Gastroesophageal sphincter (tissue), 4 donors: ENCODE data around the gene ASB12. TPM values are rescaled to one million over a fixed set of nuclear protein-coding genes. Genes with fewer than 3 reads are reported as not detected.

Experiments
- ATAC-seq: fragments of 150-250 bp; one replicate; pipeline ENCODE4 v1.9.1; 2016; ENCODE audit warnings: mild to moderate bottlenecking, moderate library complexity
- H3K27ac ChIP-seq, 4 donors: fragments of 200-600 bp; sonication (generic) in 3 of 4; 1 replicate in 3 of 4; 2 replicates in 1 of 4; pipeline ENCODE4 v1.5.1; 2016 to 2019
- H3K27me3 ChIP-seq: fragments of 200-600 bp; sonication (generic); one replicate; pipeline ENCODE4 v1.5.1; 2019
- H3K36me3 ChIP-seq, 2 donors: fragments of 200-600 bp; sonication (generic); one replicate each; pipeline ENCODE4 v1.5.1; 2019; ENCODE audit warnings: control low read depth in 1 of 2
- H3K4me1 ChIP-seq, 3 donors: fragments of 200-600 bp; sonication (generic); 1 replicate in 2 of 3; 2 replicates in 1 of 3; pipeline ENCODE4 v1.5.1; 2016 to 2019; ENCODE audit warnings: control low read depth in 2 of 3
- H3K4me3 ChIP-seq, 2 donors: fragments of 200-600 bp; sonication (generic); one replicate each; pipeline ENCODE4 v1.5.1; 2019; ENCODE audit warnings: mild to moderate bottlenecking in 1 of 2, moderate library complexity in 1 of 2
- H3K9me3 ChIP-seq, 3 donors: fragments of 200-600 bp; sonication (generic); one replicate each; pipeline ENCODE4 v1.5.1; 2017 to 2019; ENCODE audit warnings: control low read depth in 2 of 3
- EP300 ChIP-seq: sonication (generic); formaldehyde crosslinking; IDR thresholded peaks from one replicate; pipeline ENCODE4 v1.6.1; 2017; ENCODE audit warnings: antibody characterized with exemption, mild to moderate bottlenecking
- POLR2A ChIP-seq, 2 donors: fragments of 450-650 bp; IDR thresholded peaks; one replicate each; pipeline ENCODE4 v1.6.1; 2017; ENCODE audit warnings: antibody characterized with exemption in 2 of 2, mild to moderate bottlenecking in 2 of 2, moderate library complexity in 1 of 2
- POLR2AphosphoS5 ChIP-seq: sonication (generic); formaldehyde crosslinking; IDR thresholded peaks from one replicate; pipeline ENCODE4 v1.6.1; 2017; ENCODE audit warnings: antibody characterized with exemption
- WGBS, 2 donors: methylation state at CpG; one replicate each; pipeline ENCODE4 v1.1.5; 2018; ENCODE audit warnings: low coverage in 1 of 2; 5-methylcytosine and 5-hydroxymethylcytosine counted together
- total RNA-seq, 4 donors: library from RNA; depleted of rRNA; stranded (reverse); fragments of >200 nt; gene quantifications; one replicate each; pipeline ENCODE4 v1.1.0, GENCODE V29; 2016
- TF ChIP-seq, protein P1 (sequence below), 4 experiments: fragments of 200-600 bp in 2 of 4; fragments of 450-650 bp in 2 of 4; sonication (generic) in 1 of 4; IDR thresholded peaks; one replicate each; pipeline ENCODE4 v1.5.1; 2017 to 2019; ENCODE audit warnings: antibody characterized with exemption in 4 of 4, mild to moderate bottlenecking in 2 of 4, moderate library complexity in 2 of 4

Gene ASB12
- total RNA-seq, 4 donors from 2014 or later: not detected

DNA sequence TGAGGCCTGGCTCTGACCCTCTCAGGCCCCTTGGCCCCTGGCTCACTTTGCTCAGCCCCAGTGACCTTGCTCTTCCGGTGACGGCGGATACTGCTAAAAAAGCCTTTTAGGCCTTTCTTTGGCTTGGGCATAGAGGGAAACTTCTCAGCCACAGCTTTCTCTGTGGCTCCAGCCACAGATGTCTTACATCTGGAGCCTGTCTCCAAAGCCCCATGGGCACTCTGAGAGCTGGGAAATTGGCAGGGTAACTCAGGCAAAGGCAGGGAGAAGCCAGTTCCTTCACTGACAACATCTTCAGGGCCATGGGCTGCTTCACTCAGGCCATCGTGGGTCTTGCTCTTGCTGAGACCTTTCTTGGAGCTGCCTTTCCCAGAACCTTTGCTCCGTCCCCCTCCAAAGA lies 37.7 kb downstream of the ASB12 start:
- WGBS, 2 donors: 93% methylated on average over 3 of the region's 5 CpGs; no CpG with 5 or more reads in 1 of the 2 donors

DNA sequence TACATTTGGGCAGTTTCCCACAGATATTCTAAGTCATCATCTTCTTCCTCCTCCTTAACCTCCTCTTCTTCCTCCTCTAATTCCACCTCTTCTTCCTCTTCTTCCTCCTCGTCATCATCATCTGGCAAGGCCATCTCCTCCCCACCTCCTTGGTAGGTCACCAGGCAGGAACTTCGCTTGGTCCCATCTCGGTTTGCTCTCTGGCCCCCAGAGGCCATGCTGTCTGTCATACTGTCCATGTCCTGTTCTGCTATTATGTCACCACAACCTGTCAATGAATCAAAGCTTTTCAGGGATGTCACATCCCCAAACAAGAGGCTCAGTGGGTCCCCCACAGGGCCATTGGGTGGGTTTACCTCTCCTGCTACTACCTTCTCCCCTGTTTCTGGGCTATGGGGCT lies 38.4 kb downstream of the ASB12 start:
- Histone ChIP-seq H3K27me3 (no peaks in the 10 kb centered on the region), H3K4me3 (no peak overlapping the region), H3K4me1 (no peaks in the 10 kb centered on the region), H3K27ac (no peak overlapping the region), H3K9me3 (no peaks in the 10 kb centered on the region), H3K36me3 (peaks cover 0 to 38% of the 10 kb centered on the region in 2 donors)
- 90 to 100% methylated on average over 2 of the region's 3 CpGs for WGBS, 2 donors
- TF ChIP-seq EP300 (no peak), POLR2A (IDR thresholded peaks at IDR 0.05) (no peak), POLR2AphosphoS5 (no peak)
- TF ChIP-seq, protein P1, sequence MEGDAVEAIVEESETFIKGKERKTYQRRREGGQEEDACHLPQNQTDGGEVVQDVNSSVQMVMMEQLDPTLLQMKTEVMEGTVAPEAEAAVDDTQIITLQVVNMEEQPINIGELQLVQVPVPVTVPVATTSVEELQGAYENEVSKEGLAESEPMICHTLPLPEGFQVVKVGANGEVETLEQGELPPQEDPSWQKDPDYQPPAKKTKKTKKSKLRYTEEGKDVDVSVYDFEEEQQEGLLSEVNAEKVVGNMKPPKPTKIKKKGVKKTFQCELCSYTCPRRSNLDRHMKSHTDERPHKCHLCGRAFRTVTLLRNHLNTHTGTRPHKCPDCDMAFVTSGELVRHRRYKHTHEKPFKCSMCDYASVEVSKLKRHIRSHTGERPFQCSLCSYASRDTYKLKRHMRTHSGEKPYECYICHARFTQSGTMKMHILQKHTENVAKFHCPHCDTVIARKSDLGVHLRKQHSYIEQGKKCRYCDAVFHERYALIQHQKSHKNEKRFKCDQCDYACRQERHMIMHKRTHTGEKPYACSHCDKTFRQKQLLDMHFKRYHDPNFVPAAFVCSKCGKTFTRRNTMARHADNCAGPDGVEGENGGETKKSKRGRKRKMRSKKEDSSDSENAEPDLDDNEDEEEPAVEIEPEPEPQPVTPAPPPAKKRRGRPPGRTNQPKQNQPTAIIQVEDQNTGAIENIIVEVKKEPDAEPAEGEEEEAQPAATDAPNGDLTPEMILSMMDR (IDR thresholded peaks at IDR 0.05): no peak
- no peak for ATAC-seq

More for the DNA sequence above, 37.7 kb downstream of the ASB12 start:
- Histone ChIP-seq H3K36me3 (peaks cover 0 to 38% of the 10 kb centered on the region in 2 donors), H3K4me1 (no peaks in the 10 kb centered on the region), H3K4me3 (no peak overlapping the region), H3K9me3 (no peaks in the 10 kb centered on the region), H3K27me3 (no peaks in the 10 kb centered on the region), H3K27ac (no peak overlapping the region)
- TF ChIP-seq POLR2AphosphoS5 (no peak), POLR2A (IDR thresholded peaks at IDR 0.05) (no peak), EP300 (no peak)
- TF ChIP-seq, protein P1 (IDR thresholded peaks at IDR 0.05): no peak
- ATAC-seq: no peak

DNA sequence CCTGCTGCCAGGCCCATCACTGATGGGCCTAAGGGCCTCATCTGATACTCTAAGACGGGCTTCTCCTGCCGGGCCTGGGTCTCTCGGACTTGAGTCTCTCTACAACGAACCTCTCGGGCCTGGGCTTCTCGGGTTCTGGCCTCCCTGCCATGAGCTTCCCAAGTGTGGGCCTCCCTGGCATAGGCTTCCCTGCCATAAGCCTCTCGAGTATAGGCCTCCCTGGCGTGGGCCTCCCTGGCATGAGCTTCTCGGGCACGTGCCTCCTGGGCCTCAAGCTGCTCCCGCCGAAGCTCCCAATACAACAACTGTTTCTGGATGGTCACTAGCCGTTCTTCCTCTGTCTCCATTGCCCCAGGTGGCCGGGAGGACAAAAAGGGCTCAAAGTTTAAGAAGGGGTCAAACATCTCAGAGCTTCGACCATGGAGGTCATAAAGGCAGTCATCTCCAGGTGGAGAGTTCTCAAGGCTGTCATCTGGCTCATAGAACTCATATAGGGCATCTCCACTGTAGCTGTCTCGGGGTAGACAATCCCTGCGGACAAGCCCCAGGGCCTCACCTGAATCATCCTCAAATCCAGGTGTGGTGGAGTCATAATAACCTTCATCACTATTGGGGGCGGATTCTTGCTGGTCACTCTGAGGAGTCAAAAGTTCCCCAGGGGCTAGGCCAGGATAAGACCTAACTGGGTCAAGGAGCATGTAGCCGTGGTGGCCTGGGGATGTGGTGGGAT lies 39.0 kb downstream of the ASB12 start:
- Histone ChIP-seq H3K27ac (no peak overlapping the region), H3K27me3 (no peaks in the 10 kb centered on the region), H3K4me1 (no peaks in the 10 kb centered on the region), H3K4me3 (no peak overlapping the region), H3K9me3 (no peaks in the 10 kb centered on the region), H3K36me3 (peaks cover 0 to 38% of the 10 kb centered on the region in 2 donors)
- no peak for TF ChIP-seq POLR2A (IDR thresholded peaks at IDR 0.05)
- TF ChIP-seq, protein P1 (IDR thresholded peaks at IDR 0.05): no peak
- TF ChIP-seq EP300: no peak
- no peak for TF ChIP-seq POLR2AphosphoS5
- WGBS, 2 donors: 90 to 92% methylated on average over 2 of the region's 19 CpGs
- ATAC-seq: no peak

DNA sequence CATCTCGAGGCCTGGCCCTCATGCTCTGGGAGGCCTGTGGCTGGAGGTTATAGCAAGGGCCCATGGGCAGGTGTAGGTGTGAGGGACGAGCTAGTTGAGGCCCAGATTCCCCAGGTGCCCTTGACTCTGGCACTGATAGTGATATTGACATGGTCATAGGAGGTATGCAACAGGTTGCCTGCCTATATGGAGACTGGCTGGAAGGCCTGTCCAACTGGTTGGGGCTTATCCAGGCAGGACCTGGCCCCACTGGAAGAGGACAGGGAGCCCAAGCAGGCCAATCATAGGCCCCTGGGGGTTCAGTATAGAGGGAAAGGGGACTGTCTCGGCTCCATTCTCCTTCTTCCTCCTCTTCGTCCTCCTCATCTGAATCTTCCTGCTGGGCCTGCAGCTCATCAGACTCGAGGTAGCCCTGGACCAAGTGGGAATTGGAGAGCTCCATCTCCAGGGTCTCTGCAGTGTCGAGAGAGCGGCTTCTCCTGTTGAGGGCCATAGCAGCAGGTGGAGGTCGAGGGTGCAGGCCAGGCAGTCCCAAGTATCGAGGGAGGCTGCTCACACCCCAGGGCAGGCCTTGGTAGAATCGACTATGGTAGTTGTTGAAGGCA lies 40.2 kb downstream of the ASB12 start:
- Histone ChIP-seq H3K27ac (no peak overlapping the region), H3K27me3 (no peaks in the 10 kb centered on the region), H3K4me3 (no peak overlapping the region), H3K4me1 (no peaks in the 10 kb centered on the region), H3K9me3 (no peaks in the 10 kb centered on the region), H3K36me3 (peaks cover 0 to 38% of the 10 kb centered on the region in 2 donors)
- no peak for ATAC-seq
- no peak for TF ChIP-seq POLR2A (IDR thresholded peaks at IDR 0.05)
- TF ChIP-seq, protein P1 (IDR thresholded peaks at IDR 0.05): no peak
- no CpG with 5 or more reads among the region's 10 CpGs for WGBS, 2 donors

- WGBS, 2 donors: 84 to 100% methylated on average over 1 to 2 of the region's 3 CpGs
- no peaks in the 10 kb centered on the region for H3K9me3 ChIP-seq
Measured at GRCh38 chrX:64188901-64189300, 41.5 kb downstream of the ASB12 start.

More at GRCh38 chrX:64188901-64189300, 41.5 kb downstream of the ASB12 start:
- Histone ChIP-seq H3K27me3 (no peaks in the 10 kb centered on the region), H3K4me1 (no peaks in the 10 kb centered on the region), H3K36me3 (peaks cover 0 to 38% of the 10 kb centered on the region in 2 donors), H3K27ac (no peak overlapping the region), H3K4me3 (no peak overlapping the region)
- TF ChIP-seq, protein P1 (IDR thresholded peaks at IDR 0.05): no peak
- TF ChIP-seq POLR2A (IDR thresholded peaks at IDR 0.05): no peak
- TF ChIP-seq POLR2AphosphoS5: no peak
- TF ChIP-seq EP300: no peak
- ATAC-seq: no peak
